Prostate gland (tissue), 2 donors: ENCODE measurements around the gene BHLHA15. TPM values are rescaled to one million over a fixed set of nuclear protein-coding genes. Genes with fewer than 3 reads are reported as not detected.

Experiments used
- DNase-seq: peaks from one replicate; pipeline ENCODE4 v3.0.0-alpha.2; 2019; ENCODE audit warnings: low spot score
- H3K27ac ChIP-seq, 2 donors: fragments of 200-600 bp; sonication (generic); 2 replicates each; pipeline ENCODE4 v1.5.1; 2017 to 2019
- H3K27me3 ChIP-seq: fragments of 200-600 bp; sonication (generic); replicated peaks from 2 replicates; pipeline ENCODE4 v1.5.1; 2019; ENCODE audit not compliant: insufficient read depth
- H3K36me3 ChIP-seq, 2 donors: fragments of 200-600 bp; sonication (generic); 1 replicate in 1 of 2; 2 replicates in 1 of 2; pipeline versions ENCODE4 v1.5.1 to v1.8.1; 2017 to 2019
- H3K4me1 ChIP-seq: fragments of 200-600 bp; sonication (generic); replicated peaks from 2 replicates; pipeline ENCODE4 v1.5.1; 2019
- H3K4me3 ChIP-seq, 2 donors: fragments of 200-600 bp; sonication (generic); 2 replicates each; pipeline ENCODE4 v1.5.1; 2017 to 2019
- H3K9me3 ChIP-seq: fragments of 200-600 bp; sonication (generic); 2 replicates; pipeline ENCODE4 v1.5.1; 2017
- CTCF ChIP-seq, 4 experiments: fragments of 200-600 bp in 2 of 4; fragments of 450-650 bp in 2 of 4; sonication (generic) in 2 of 4; IDR thresholded peaks; 1 replicate in 3 of 4; 2 replicates in 1 of 4; pipeline ENCODE4 v1.5.1; 2016 to 2019; ENCODE audit warnings: antibody characterized with exemption in 4 of 4, mild to moderate bottlenecking in 2 of 4, moderate library complexity in 2 of 4
- POLR2A ChIP-seq: fragments of 450-650 bp; IDR thresholded peaks from one replicate; pipeline ENCODE4 v1.6.1; 2016; ENCODE audit warnings: antibody characterized with exemption, mild to moderate bottlenecking
- POLR2AphosphoS5 ChIP-seq: sonication (generic); formaldehyde crosslinking; IDR thresholded peaks from one replicate; pipeline ENCODE4 v1.6.1; 2017; ENCODE audit warnings: antibody characterized with exemption
- WGBS: methylation state at CpG from one replicate; pipeline ENCODE4 v1.1.5; 2018; 5-methylcytosine and 5-hydroxymethylcytosine counted together
- intact Hi-C: fragments of 100-400 bp; cut with DNase I; formaldehyde crosslinking; loops from one replicate; pipeline ENCODE4 v1.14.2; 2022
- total RNA-seq, 2 donors: library from RNA; depleted of rRNA; stranded (reverse); fragments of >200 nt; gene quantifications; one replicate each; pipeline ENCODE4 v1.1.0, GENCODE V29; 2016

BHLHA15 gene
- total RNA-seq, 2 donors from 2014 or later: 24.6 to 90.9 TPM

- TF ChIP-seq CTCF (IDR thresholded peaks at IDR 0.05): peak; percentile 39 to 69 (median 48)
- no peak for TF ChIP-seq POLR2AphosphoS5
- TF ChIP-seq POLR2A: no peak
- H3K27ac ChIP-seq: no peak overlapping the region
- no peak overlapping the region for H3K4me3 ChIP-seq
- H3K9me3 ChIP-seq: no peaks in the 10 kb centered on the region
- intact Hi-C loops: loop anchor here (5.0 kb wide), 1 partner anchor 144 kb away; no protein-coding TSS in a partner anchor
- H3K36me3 ChIP-seq: no peaks in the 10 kb centered on the region
- WGBS: 80% methylated on average over 18 of the region's 18 CpGs
- H3K4me1 ChIP-seq: peaks cover 5% of the 10 kb centered on the region
- H3K27me3 ChIP-seq: no peaks in the 10 kb centered on the region
- DNase-seq: peak; percentile 49
Measured at GRCh38 chr7:98165827-98166667, 45.2 kb upstream of the BHLHA15 start.

- Histone ChIP-seq H3K9me3 (no peaks in the 10 kb centered on the region), H3K4me3 (no peak overlapping the region), H3K27ac (no peak overlapping the region), H3K4me1 (peaks cover 5% of the 10 kb centered on the region), H3K27me3 (no peaks in the 10 kb centered on the region), H3K36me3 (no peaks in the 10 kb centered on the region)
- intact Hi-C loops: loop anchor here (5.0 kb wide), 1 partner anchor 144 kb away; no protein-coding TSS in a partner anchor
- no peak for DNase-seq
- WGBS: 81% methylated on average over 2 of the region's 2 CpGs
- TF ChIP-seq CTCF (IDR thresholded peaks at IDR 0.05) (no peak), POLR2AphosphoS5 (no peak), POLR2A (no peak)
Measured at GRCh38 chr7:98166668-98166970, 44.6 kb upstream of the BHLHA15 start.

- no peak overlapping the region for H3K4me3 ChIP-seq
- no peaks in the 10 kb centered on the region for H3K27me3 ChIP-seq
- DNase-seq: no peak
- no peak for TF ChIP-seq POLR2A
- H3K4me1 ChIP-seq: peaks cover 5% of the 10 kb centered on the region
- intact Hi-C loops: loop anchor here (1.0 to 5.0 kb wide), 2 partner anchors 60 to 145 kb away; no protein-coding TSS in a partner anchor
- no peaks in the 10 kb centered on the region for H3K36me3 ChIP-seq
- 94% methylated on average over 15 of the region's 15 CpGs for WGBS
- H3K27ac ChIP-seq: no peak overlapping the region
- no peaks in the 10 kb centered on the region for H3K9me3 ChIP-seq
Measured at GRCh38 chr7:98167653-98168052, 43.6 kb upstream of the BHLHA15 start.

- H3K36me3 ChIP-seq: no peaks in the 10 kb centered on the region
- peak; percentile 84 to 90 (median 88) for TF ChIP-seq CTCF (IDR thresholded peaks at IDR 0.05)
- peak; percentile 61 for TF ChIP-seq POLR2AphosphoS5
- TF ChIP-seq POLR2A: no peak
- 62% methylated on average over 17 of the region's 17 CpGs for WGBS
- peak; percentile 66 for DNase-seq
- H3K4me3 ChIP-seq: no peak overlapping the region
- intact Hi-C loops: loop anchor here (1.0 to 5.0 kb wide), 2 partner anchors 61 to 146 kb away; no protein-coding TSS in a partner anchor
- H3K27me3 ChIP-seq: no peaks in the 10 kb centered on the region
- H3K4me1 ChIP-seq: peaks cover 5% of the 10 kb centered on the region
- no peak overlapping the region for H3K27ac ChIP-seq
- no peaks in the 10 kb centered on the region for H3K9me3 ChIP-seq
Measured at GRCh38 chr7:98168181-98168903, 42.9 kb upstream of the BHLHA15 start.

GRCh38 chr7:98168904-98169621, 42.2 kb upstream of the BHLHA15 start:
- peaks cover 5% of the 10 kb centered on the region for H3K4me1 ChIP-seq
- H3K9me3 ChIP-seq: no peaks in the 10 kb centered on the region
- H3K36me3 ChIP-seq: no peaks in the 10 kb centered on the region
- 92% methylated on average over 5 of the region's 5 CpGs for WGBS
- intact Hi-C loops: loop anchor here (1.0 to 5.0 kb wide), 2 partner anchors 62 to 147 kb away; no protein-coding TSS in a partner anchor
- no peaks in the 10 kb centered on the region for H3K27me3 ChIP-seq
- H3K27ac ChIP-seq: peak overlapping the region in 1 of 2 donors; percentile 66
- DNase-seq: no peak
- H3K4me3 ChIP-seq: no peak overlapping the region
- TF ChIP-seq CTCF (IDR thresholded peaks at IDR 0.05): no peak
- TF ChIP-seq POLR2A: no peak
- TF ChIP-seq POLR2AphosphoS5: no peak
